SW 1271 (cell line): ENCODE measurements around the gene PRSS21.

Experiments used
- DNase-seq, 2 experiments: peaks; one replicate each; lab custom pipeline; 2025; lab: John Stamatoyannopoulos, UW

The PRSS21 gene

GRCh38 chr16:2843526-2843925 lies 26.5 kb downstream of the PRSS21 start:
- no peak for DNase-seq

DNA sequence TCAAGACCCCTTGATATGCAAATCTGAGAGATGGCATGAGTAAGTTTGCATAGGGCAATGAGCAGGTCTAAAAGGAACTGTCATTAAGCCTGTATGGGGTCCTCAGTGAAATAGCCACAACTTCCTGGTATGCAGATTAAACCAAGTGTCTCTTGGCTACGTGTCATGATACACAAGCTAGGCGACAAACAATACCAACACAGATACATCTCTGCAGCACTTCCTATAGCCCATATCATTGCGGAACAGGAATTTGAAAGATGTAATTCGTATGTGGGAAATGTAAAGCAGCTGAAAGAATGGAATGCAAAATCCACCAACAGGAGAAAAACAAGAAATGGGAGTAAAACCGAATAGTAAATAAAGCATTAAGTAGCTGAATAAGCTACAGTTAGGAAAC lies 28.1 kb downstream of the PRSS21 start:
- DNase-seq, result no peak

GRCh38 chr16:2846511-2847310 lies 29.7 kb downstream of the PRSS21 start:
- peak in 1 of 2 experiments; percentile 14 for DNase-seq

GRCh38 chr16:2848933-2849725 lies 32.1 kb downstream of the PRSS21 start:
- no peak for DNase-seq

DNA sequence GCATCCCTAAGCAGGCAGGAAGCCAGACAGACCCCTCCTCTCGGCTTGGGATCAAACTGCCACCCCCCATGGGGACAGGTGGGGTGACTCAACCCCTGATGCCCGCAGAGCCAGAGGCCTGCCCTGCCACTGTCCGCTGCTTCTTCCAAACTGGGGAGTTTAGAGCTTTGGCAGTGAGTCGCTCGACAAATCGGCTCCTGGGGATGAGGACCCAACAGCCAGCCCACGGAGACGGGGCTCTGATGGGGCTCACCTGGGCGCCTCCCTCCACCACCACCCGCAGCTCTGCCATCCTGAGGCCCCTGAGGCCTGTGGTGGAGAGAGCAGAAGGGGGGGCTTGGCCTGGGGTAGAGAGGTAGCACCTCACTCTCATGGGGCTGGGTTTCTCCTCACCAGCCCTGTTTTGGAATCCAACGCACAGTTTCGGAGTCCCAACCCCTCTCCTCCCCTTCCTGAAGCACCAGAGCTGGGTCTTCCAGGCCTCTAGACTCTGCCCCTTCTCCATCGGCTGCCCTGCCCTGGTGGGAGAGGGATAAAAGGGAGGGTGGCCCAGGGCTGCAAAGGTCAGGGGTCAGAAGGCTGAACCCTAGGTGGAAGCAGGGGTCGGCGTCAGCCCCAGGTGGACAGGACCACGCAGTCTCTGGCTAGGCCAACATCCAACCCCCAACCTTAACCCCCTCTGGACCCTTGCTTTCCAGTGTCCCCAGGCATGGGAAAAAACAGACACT lies 35.1 kb downstream of the PRSS21 start:
- no peak for DNase-seq

DNA sequence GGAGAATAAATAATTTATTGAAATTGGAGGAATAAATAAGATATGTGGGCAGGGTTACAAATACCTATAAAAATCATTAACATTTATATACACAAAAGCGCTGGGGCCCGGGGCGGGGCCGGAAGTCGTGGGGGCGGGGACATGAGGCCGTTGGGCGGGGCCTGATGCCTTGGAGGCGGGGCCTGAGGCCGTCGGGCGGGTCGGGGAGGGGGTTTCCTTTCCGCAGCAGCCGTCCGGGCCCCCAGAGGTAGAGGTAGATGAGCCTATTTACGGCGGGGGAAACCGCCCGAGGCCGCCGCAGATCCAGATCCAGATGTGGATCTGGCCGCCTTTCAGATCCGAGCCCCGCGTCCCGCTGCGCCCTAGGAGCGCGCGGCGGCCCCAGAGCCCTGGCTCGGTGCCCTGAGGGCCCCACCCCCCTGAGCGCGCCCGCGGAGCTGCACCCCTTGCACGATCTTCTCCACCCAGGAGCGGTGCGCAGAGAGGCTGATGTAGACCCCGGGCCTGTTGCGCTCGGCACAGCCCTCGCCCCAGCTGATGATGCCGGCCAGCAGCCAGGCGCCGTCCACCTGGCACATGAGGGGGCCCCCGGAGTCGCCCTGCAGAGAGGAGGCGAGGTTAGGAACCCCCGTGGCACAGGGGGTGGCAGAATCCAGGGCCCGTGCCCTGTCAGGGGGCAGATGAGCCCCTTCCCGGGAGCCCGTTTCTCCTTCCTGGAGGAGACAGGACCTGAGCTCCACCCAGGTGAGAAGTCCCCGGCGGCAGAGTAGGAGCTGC lies 35.9 kb downstream of the PRSS21 start:
- no peak for DNase-seq

- no peak for DNase-seq
These were observed 36.6 kb downstream of the PRSS21 start for GRCh38 chr16:2853531-2854073.

- DNase-seq, result no peak
These were observed 37.8 kb downstream of the PRSS21 start for GRCh38 chr16:2854700-2855309.

- DNase-seq, result no peak
These were observed 38.5 kb downstream of the PRSS21 start for GRCh38 chr16:2855536-2855935.

DNA sequence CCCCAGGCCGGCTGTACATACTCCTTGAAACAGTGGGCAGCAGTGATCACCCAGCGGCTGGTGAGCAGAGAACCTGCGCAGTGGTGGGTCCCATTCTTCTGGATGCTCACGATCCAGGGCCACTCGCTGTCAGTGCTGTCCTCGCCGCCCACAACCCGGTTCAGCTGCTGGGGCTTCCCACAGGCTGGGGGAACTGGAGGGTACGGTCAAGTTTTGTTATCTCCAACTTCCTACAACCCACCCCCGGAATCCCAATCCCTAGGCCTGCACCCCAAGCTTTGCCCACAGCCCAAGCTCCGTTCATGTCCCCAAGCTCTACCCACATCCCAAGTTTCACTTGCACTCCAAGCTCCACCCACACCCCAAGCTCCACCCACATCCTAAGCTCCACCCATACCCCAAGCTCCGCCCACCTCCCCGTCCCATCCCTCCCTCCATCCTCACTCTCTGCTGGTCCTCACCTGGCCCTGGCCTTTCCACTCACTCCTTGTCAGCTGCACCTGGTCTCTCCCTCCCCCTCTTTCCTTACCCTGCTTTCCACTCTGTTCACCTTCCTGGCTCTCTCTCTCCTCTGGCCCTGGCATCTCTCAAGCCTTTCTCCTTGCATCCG lies 39.1 kb downstream of the PRSS21 start:
- DNase-seq, result no peak

DNA sequence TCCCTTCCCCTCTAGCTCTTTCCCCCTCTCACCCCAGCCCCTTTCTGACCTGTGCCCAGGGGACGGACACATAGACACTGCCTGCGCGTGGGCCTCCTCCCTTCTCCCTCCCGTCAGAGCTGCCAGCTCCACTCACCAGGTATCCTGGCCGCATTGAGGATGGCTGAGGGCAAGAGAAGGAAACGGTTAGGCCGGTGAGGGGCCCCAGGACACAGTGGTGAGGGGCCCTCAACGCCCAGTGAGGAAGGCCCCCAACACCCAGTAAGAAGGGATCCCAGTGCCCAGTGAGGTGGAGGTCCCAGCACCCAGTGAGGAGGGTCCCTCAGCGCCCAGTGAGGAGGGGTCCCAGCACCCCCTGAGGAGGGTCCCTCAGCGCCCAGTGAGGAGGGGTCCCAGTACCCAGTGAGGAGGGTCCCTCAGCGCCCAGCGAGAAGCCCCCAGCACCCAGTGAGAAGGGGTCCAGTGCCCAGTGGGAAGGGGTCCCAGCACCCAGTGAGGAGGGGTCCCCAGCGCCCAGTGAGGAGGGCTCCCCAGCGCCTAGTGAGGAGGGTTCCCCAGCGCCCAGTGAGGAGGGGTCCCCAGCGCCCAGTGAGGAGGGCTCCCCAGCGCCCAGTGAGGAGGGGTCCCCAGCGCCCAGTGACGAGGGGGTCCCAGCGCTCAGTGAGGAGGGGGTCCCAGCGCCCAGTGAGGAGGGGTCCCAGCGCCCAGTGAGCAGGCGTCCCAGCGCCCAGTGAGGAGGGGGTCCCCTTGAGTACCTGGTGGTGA lies 39.8 kb downstream of the PRSS21 start:
- DNase-seq, result no peak

- DNase-seq, result no peak
These were observed 40.6 kb downstream of the PRSS21 start, which contains the start of gene PRSS22 for GRCh38 chr16:2857451-2858244. Gene PRSS22, minus strand, starts transcription at chr16:2858170. Its CDS starts 66 bp downstream, at chr16:2858104.

GRCh38 chr16:2858245-2859025 lies 41.4 kb downstream of the PRSS21 start:
- DNase-seq, result no peak

- no peak for DNase-seq
These were observed 42.7 kb downstream of the PRSS21 start for GRCh38 chr16:2859686-2860265.

DNA sequence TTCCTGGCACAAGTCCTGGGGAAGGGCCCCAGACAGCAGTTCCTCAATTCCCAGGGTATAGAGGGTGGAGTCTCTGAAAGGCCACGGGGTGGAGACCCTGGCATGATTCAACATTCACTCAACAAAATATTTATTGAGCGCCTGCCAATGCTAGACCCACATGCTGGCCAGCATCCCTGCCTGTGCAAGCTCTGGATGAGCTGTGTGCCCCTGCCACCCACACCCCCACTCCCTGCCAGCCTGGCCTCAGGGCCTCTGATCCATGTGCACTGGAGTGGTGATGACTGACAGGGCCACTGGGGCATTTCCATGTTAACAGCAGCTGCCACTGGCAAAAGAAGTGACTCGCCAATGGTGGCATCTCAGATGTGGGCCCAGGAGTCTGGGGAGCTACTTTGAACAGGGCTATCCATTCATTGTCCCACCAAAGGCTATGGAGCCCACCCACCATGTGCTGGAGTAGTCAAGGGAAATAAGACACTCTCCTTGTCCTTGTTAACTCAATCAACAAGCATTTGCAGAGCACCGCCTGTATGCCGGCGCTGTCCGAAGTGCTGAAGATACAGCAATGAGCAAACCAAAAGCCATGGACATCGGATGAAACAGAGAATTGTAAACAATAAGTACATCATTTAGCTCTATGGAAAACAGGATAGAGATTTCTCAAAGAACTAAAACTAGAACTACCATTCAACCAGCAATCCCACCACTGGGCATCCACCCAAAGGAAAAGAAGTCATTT lies 44.0 kb downstream of the PRSS21 start:
- no peak for DNase-seq

- DNase-seq, result no peak
These were observed 48.6 kb downstream of the PRSS21 start for GRCh38 chr16:2865651-2866050.

- no peak for DNase-seq
These were observed 49.4 kb downstream of the PRSS21 start for GRCh38 chr16:2866431-2866830.
